ENCODE results near the gene MRPL55. TPM values are rescaled to one million over a fixed set of nuclear protein-coding genes. Genes with fewer than 3 reads are reported as not detected.
"Not testable (repeated sequence)": the region's sequence is repeated elsewhere in the genome, so short reads cannot be mapped to it uniquely, and the experiment has no call there.

Gene MRPL55
- total and polyA plus RNA-seq, 2 experiments from 2014 or later = 57.5 to 95.1 TPM

GRCh38 chr1:228114827-228115226 lies 5.7 kb upstream of the MRPL55 start:
- TF ChIP-seq EZH2 (IDR thresholded peaks at IDR 0.05; ENCODE audit: insufficient read depth, poor library complexity, severe bottlenecking) (no peak), EZH2phosphoT487 (IDR thresholded peaks at IDR 0.05; ENCODE audit: insufficient read depth, low read depth) (no peak)
- H4K20me1 ChIP-seq (ENCODE audit: insufficient read depth) = no peaks in the 10 kb centered on the region
- no peak overlapping the region for H3K4me3 ChIP-seq
- H3K36me3 ChIP-seq (ENCODE audit: low read depth) = no peaks in the 10 kb centered on the region
- H3K27ac ChIP-seq = no peak overlapping the region
- H3K4me1 ChIP-seq (ENCODE audit: insufficient read depth) = no peaks in the 10 kb centered on the region; the same call in 1 of the 2 replicates
- 73 to 75% methylated on average over 3 of the region's 3 CpGs for WGBS, 2 experiments (ENCODE audit: low coverage in 1 of 2, low lambda C conversion rate in 2 of 2, missing lambda C conversion rate in 2 of 2)
- H3F3A ChIP-seq (ENCODE audit: insufficient read depth) = 0 out of 2 replicates have a peak, but pooled peaks cover under 1% of the 10 kb centered on the region
- no peaks in the 10 kb centered on the region for H3K27me3 ChIP-seq (replicated peaks; ENCODE audit: insufficient read depth)
- 0 out of 2 replicates have a peak, but pooled peaks cover 5% of the 10 kb centered on the region for H3K79me2 ChIP-seq (ENCODE audit: insufficient read depth)
- no peak overlapping the region for H3K4me2 ChIP-seq (ENCODE audit: unreplicated experiment)
- H2AFZ ChIP-seq = no peak overlapping the region
- H3K9ac ChIP-seq = no peak overlapping the region
- H3K9me3 ChIP-seq (ENCODE audit: low read depth) = no peaks in the 10 kb centered on the region
- H3K9me2 ChIP-seq (ENCODE audit: insufficient read depth) = no peaks in the 10 kb centered on the region
- no peak for DNase-seq
- in situ Hi-C loops (cut with MboI) = no loop called here

- Histone ChIP-seq H4K20me1 (ENCODE audit: insufficient read depth) (no peaks in the 10 kb centered on the region), H3K27me3 (replicated peaks; ENCODE audit: insufficient read depth) (no peaks in the 10 kb centered on the region), H3K4me1 (ENCODE audit: insufficient read depth) (0 out of 2 replicates have a peak, but pooled peaks cover 4% of the 10 kb centered on the region), H3K4me2 (ENCODE audit: unreplicated experiment) (no peak overlapping the region), H3F3A (ENCODE audit: insufficient read depth) (no peaks in the 10 kb centered on the region), H3K27ac (no peak overlapping the region), H3K4me3 (no peak overlapping the region), H3K36me3 (ENCODE audit: low read depth) (no peaks in the 10 kb centered on the region), H3K9ac (no peak overlapping the region), H3K9me2 (ENCODE audit: insufficient read depth) (no peaks in the 10 kb centered on the region), H3K9me3 (ENCODE audit: low read depth) (no peaks in the 10 kb centered on the region), H3K79me2 (ENCODE audit: insufficient read depth) (peaks cover 20% of the 10 kb centered on the region), H2AFZ (no peak overlapping the region)
- WGBS, 2 experiments (ENCODE audit: low coverage in 1 of 2, low lambda C conversion rate in 2 of 2, missing lambda C conversion rate in 2 of 2) = 80 to 89% methylated on average over 1 of the region's 1 CpG
- TF ChIP-seq EZH2phosphoT487 (IDR thresholded peaks at IDR 0.05; ENCODE audit: insufficient read depth, low read depth) (no peak), EZH2 (IDR thresholded peaks at IDR 0.05; ENCODE audit: insufficient read depth, poor library complexity, severe bottlenecking) (no peak)
- in situ Hi-C loops (cut with MboI) = no loop called here
- no peak for DNase-seq
These were observed 3.5 kb upstream of the MRPL55 start for GRCh38 chr1:228112617-228113016.

- no peak for TF ChIP-seq EZH2 (IDR thresholded peaks at IDR 0.05; ENCODE audit: insufficient read depth, poor library complexity, severe bottlenecking)
- Histone ChIP-seq H3K4me3 (no peak overlapping the region), H3K79me2 (ENCODE audit: insufficient read depth) (peaks cover 25% of the 10 kb centered on the region), H3K9me3 (ENCODE audit: low read depth) (no peaks in the 10 kb centered on the region), H3K4me2 (ENCODE audit: unreplicated experiment) (no peak overlapping the region), H3K9me2 (ENCODE audit: insufficient read depth) (no peaks in the 10 kb centered on the region), H2AFZ (no peak overlapping the region), H3K27ac (no peak overlapping the region), H3K9ac (no peak overlapping the region), H3K4me1 (ENCODE audit: insufficient read depth) (0 out of 2 replicates have a peak, but pooled peaks cover 4% of the 10 kb centered on the region), H3F3A (ENCODE audit: insufficient read depth) (no peaks in the 10 kb centered on the region), H3K36me3 (ENCODE audit: low read depth) (no peaks in the 10 kb centered on the region), H3K27me3 (replicated peaks; ENCODE audit: insufficient read depth) (no peaks in the 10 kb centered on the region), H4K20me1 (ENCODE audit: insufficient read depth) (no peaks in the 10 kb centered on the region)
- DNase-seq = no peak
- 87 to 88% methylated on average over 7 of the region's 7 CpGs for WGBS, 2 experiments (ENCODE audit: low coverage in 1 of 2, low lambda C conversion rate in 2 of 2, missing lambda C conversion rate in 2 of 2)
- in situ Hi-C loops (cut with MboI) = no loop called here
These were observed 3.1 kb upstream of the MRPL55 start for GRCh38 chr1:228112167-228112566.

- H3K9ac ChIP-seq; H4K20me1 ChIP-seq (ENCODE audit: insufficient read depth); DNase-seq; H3K9me3 ChIP-seq (ENCODE audit: low read depth); H3K27me3 ChIP-seq (replicated peaks; ENCODE audit: insufficient read depth); H3K4me3 ChIP-seq; H3K9me2 ChIP-seq (ENCODE audit: insufficient read depth); H3K4me2 ChIP-seq (ENCODE audit: unreplicated experiment); H3F3A ChIP-seq (ENCODE audit: insufficient read depth); H2AFZ ChIP-seq; in situ Hi-C loops (cut with MboI); H3K36me3 ChIP-seq (ENCODE audit: low read depth); H3K4me1 ChIP-seq (ENCODE audit: insufficient read depth); H3K27ac ChIP-seq: not testable (repeated sequence)
- H3K79me2 ChIP-seq (ENCODE audit: insufficient read depth) = peaks cover 28% of the 10 kb centered on the region
- 83 to 84% methylated on average over 6 of the region's 6 CpGs for WGBS, 2 experiments (ENCODE audit: low coverage in 1 of 2, low lambda C conversion rate in 2 of 2, missing lambda C conversion rate in 2 of 2)
These were observed 2.2 kb upstream of the MRPL55 start for GRCh38 chr1:228111315-228111714.

GRCh38 chr1:228110556-228110955 lies 1.5 kb upstream of the MRPL55 start:
- H3K4me2 ChIP-seq (ENCODE audit: unreplicated experiment) = peak overlapping the region; percentile 82
- in situ Hi-C loops (cut with MboI) = no loop called here

More at GRCh38 chr1:228110556-228110955, 1.5 kb upstream of the MRPL55 start:
- H3K9me3 ChIP-seq (ENCODE audit: low read depth) = no peaks in the 10 kb centered on the region
- H2AFZ ChIP-seq = peak overlapping the region; percentile 98; the same call in 1 of the 2 replicates
- 83 to 85% methylated on average over 7 of the region's 7 CpGs for WGBS, 2 experiments (ENCODE audit: low coverage in 1 of 2, low lambda C conversion rate in 2 of 2, missing lambda C conversion rate in 2 of 2)
- no peaks in the 10 kb centered on the region for H4K20me1 ChIP-seq (ENCODE audit: insufficient read depth)
- no peak overlapping the region for H3K27ac ChIP-seq
- H3K79me2 ChIP-seq (ENCODE audit: insufficient read depth) = peaks cover 28% of the 10 kb centered on the region
- H3F3A ChIP-seq (ENCODE audit: insufficient read depth) = no peaks in the 10 kb centered on the region
- no peak for TF ChIP-seq EZH2phosphoT487 (IDR thresholded peaks at IDR 0.05; ENCODE audit: insufficient read depth, low read depth)
- TF ChIP-seq EZH2 (IDR thresholded peaks at IDR 0.05; ENCODE audit: insufficient read depth, poor library complexity, severe bottlenecking) = no peak
- 0 out of 2 replicates have a peak, but pooled peaks cover 4% of the 10 kb centered on the region for H3K4me1 ChIP-seq (ENCODE audit: insufficient read depth)
- no peaks in the 10 kb centered on the region for H3K27me3 ChIP-seq (replicated peaks; ENCODE audit: insufficient read depth)
- H3K9ac ChIP-seq = no peak overlapping the region; the same call in 1 of the 2 replicates
- no peak for DNase-seq
- no peaks in the 10 kb centered on the region for H3K36me3 ChIP-seq (ENCODE audit: low read depth)
- H3K9me2 ChIP-seq (ENCODE audit: insufficient read depth) = no peaks in the 10 kb centered on the region
- H3K4me3 ChIP-seq = no peak overlapping the region
